NB4 (cell line): ENCODE data around the gene ANO10.
"Not testable (repeated sequence)": the region's sequence is repeated elsewhere in the genome, so short reads cannot be mapped to it uniquely, and the experiment has no call there.

ENCODE experiments used
- POLR2A ChIP-seq: IDR thresholded peaks from 2 replicates; pipeline ENCODE4 v1.6.1; 2011; ENCODE audit warnings: mild to moderate bottlenecking; ENCODE audit not compliant: insufficient read length; ENCODE audit errors: extremely low read depth
- TF ChIP-seq, protein P1 (sequence below): IDR thresholded peaks from one replicate; pipeline ENCODE4 v1.5.1; 2012; ENCODE audit warnings: low read depth, low read length
- TF ChIP-seq, protein P2 (sequence below): IDR thresholded peaks from 2 replicates; pipeline ENCODE4 v1.6.1; 2011; ENCODE audit warnings: low read depth, low read length

DNA sequence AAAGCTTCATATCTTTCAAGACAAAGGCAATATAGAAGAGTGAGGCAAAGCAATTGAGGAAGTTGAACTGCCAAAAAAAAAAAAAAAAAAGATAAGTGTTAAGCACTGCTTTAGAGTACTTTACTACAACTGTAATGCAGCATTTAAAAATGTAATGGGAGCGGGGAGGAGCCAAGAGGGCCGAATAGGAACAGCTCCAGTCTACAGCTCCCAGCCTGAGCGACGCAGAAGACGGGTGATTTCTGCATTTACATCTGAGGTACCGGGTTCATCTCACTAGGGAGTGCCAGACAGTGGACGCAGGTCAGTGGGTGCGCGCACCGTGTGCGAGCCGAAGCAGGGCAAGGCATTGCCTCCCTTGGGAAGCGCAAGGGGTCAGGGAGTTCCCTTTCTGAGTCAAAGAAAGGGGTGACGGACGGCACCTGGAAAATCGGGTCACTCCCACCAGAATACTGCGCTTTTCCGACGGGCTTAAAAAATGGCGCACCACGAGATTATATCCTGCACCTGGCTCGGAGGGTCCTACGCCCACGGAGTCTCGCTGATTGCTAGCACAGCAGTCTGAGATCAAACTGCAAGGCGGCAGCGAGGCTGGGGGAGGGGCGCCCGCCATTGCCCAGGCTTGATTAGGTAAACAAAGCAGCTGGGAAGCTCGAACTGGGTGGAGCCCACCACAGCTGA, 56.0 kb downstream of the ANO10 start:
- TF ChIP-seq, protein P1, sequence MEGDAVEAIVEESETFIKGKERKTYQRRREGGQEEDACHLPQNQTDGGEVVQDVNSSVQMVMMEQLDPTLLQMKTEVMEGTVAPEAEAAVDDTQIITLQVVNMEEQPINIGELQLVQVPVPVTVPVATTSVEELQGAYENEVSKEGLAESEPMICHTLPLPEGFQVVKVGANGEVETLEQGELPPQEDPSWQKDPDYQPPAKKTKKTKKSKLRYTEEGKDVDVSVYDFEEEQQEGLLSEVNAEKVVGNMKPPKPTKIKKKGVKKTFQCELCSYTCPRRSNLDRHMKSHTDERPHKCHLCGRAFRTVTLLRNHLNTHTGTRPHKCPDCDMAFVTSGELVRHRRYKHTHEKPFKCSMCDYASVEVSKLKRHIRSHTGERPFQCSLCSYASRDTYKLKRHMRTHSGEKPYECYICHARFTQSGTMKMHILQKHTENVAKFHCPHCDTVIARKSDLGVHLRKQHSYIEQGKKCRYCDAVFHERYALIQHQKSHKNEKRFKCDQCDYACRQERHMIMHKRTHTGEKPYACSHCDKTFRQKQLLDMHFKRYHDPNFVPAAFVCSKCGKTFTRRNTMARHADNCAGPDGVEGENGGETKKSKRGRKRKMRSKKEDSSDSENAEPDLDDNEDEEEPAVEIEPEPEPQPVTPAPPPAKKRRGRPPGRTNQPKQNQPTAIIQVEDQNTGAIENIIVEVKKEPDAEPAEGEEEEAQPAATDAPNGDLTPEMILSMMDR = not testable (repeated sequence)
- TF ChIP-seq, protein P2, sequence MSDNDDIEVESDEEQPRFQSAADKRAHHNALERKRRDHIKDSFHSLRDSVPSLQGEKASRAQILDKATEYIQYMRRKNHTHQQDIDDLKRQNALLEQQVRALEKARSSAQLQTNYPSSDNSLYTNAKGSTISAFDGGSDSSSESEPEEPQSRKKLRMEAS = not testable (repeated sequence)
- TF ChIP-seq POLR2A = not testable (repeated sequence)
